Iris pigment epithelial cell (primary cell): ENCODE measurements around the gene KCNG2.

Experiments used
- DNase-seq: peaks from one replicate; pipeline ENCODE4 v3.0.0-alpha.2; 2011; ENCODE audit warnings: low read depth

KCNG2 gene

GRCh38 chr18:79942211-79942610, 144.5 kb downstream of the KCNG2 start:
- DNase-seq: no peak

- DNase-seq: no peak
Observed at GRCh38 chr18:79942786-79943607, 145.3 kb downstream of the KCNG2 start.

- DNase-seq: no peak
Observed at GRCh38 chr18:79943608-79944125, 145.9 kb downstream of the KCNG2 start.

DNA sequence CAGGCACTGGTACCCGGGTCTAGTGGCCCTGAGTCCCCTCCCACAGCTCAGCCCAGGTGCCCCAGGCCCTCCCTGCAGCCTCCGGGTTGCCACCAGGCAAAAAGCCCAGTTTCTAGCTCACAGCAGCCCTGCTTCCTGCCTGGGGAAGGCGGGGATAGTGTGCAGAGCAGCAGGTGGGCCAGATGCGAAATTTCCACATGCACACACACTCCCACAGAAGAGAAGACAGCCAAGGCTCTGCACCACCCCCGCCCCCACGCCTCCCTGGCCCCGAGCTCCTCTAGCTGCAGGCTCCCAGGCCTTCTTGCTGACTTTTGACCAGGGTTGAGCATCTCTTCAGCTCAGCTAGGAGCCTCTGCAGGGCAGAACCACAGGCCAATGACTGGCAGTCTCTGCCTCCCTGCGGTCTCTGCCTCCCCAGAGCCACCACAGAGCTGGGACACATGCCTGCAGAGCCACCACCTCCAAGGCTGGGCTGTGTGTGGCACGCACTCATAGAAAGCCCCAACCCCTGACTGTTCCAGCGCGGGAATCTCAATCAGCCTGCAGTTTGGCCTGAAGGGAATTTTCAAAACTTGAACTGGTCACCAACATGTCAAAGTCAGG, 146.5 kb downstream of the KCNG2 start:
- no peak for DNase-seq

GRCh38 chr18:79944746-79945117, 147.0 kb downstream of the KCNG2 start:
- no peak for DNase-seq

DNA sequence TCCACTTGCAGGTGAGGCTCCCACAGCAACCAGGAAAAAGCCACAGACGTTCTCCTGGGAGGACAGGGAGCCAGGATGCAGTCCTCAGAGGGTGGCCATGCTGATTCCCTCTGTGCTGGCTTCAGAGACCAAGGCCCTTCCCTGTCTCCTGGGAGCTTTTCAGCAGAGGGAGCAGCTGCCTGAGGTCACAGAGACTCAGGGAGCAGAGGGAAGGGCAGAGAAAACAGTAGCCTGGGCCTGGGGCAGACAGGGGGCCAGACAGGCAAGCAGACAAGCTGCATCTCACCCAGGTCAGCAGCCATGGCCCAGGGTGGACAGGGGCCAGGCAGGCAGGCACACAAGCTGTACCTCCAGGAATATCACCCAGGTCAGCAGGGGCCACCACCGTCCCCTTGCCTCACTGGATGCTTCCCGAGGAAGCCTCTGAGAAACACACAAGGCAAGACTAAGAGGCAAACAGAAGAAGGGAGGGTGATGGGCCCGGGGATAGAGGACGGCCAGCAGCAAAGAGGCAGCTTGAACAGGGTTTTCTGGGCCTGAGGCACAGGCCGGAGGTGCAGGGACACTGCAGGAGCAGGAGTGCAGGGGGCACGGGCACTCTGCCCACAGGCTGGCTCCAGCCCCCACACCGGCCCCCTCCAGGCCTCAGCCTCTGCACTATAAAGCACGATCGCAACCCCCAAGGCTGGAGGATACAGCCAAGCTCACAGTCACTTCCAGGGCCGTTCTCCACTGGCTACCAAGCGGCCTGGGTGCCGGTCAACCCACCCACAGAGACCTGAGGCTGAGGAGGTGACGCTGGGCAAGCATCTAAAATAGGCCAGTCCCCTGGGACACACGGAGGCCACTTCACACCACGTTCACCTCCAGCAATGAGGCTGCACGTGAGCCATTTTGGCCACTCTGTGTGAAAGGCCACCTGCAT, 147.6 kb downstream of the KCNG2 start:
- DNase-seq: no peak

- no peak for DNase-seq
Observed at GRCh38 chr18:79947054-79947755, 149.5 kb downstream of the KCNG2 start.

DNA sequence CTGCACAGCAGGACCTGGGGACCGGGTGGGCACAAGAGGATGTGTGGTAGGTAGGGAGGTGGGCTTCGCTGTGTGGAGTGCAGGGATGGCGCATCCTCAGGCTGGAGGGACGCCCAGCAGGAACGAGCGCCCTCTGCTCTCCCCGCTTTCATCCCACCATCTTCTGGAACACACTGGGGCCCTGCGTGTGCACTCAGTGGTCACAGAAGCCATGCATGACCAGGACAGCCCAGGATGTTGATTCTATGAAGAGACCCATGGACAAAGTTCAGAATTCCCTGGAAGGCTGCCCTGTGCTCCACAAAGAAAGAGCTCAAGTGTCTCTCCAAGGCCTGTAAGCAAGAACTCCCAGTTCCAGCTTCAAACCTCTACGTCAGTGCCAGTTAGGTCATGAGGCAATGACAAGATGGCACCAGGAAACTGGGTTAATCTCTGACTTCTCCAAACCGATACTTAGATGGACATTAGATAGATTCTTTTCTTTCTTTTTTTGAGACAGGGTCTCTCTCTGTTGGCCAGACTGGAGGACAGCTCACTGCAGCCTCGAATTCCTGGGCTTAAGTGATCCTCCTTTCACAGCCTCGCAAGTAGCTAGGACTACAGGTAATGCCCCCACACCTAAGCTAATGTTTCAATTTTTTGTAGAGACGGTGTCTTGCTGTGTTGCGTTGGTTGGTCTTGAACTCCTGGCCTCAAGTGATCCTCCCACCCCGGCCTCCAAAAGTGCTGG, 150.3 kb downstream of the KCNG2 start:
- DNase-seq: no peak

- no peak for DNase-seq
Observed at GRCh38 chr18:79948719-79949411, 151.1 kb downstream of the KCNG2 start.
